ENCODE results near the gene HBS1L. TPM values are rescaled to one million over a fixed set of nuclear protein-coding genes. Genes with fewer than 3 reads are reported as not detected.

The HBS1L gene
- total and polyA plus RNA-seq, 9 of the 15 experiments (the other 6 are each of a cell fraction or from before 2014, with no cell fraction given), result 101 to 199 (median 145) TPM

- no peak for TF ChIP-seq NUFIP1 (IDR thresholded peaks at IDR 0.05; ENCODE audit: partially characterized antibody)
- no peak for TF ChIP-seq ZNF354B (CRISPR knock-in tag; IDR thresholded peaks at IDR 0.05)
- TF ChIP-seq TCF7L2 (IDR thresholded peaks at IDR 0.05; ENCODE audit: low read depth, low read length), result no peak
- peak; percentile 56 for TF ChIP-seq ATF3 (IDR thresholded peaks at IDR 0.05)
- no peak for TF ChIP-seq ATF3 (CRISPR knock-in tag; conservative IDR thresholded peaks at IDR 0.05)
- no peak for TF ChIP-seq ATF1 (CRISPR knock-in tag; IDR thresholded peaks at IDR 0.05)
- peak; percentile 80 for TF ChIP-seq ATF1 (tag; IDR thresholded peaks at IDR 0.05)
- no peak for TF ChIP-seq HNRNPK (IDR thresholded peaks at IDR 0.05; ENCODE audit: low read depth, low read length, poor library complexity, severe bottlenecking)
- no peak for TF ChIP-seq TRIM28 (IDR thresholded peaks at IDR 0.05)
- TF ChIP-seq ZNF431 (CRISPR knock-in tag; IDR thresholded peaks at IDR 0.05), result no peak
- TF ChIP-seq ZNF224 (CRISPR knock-in tag; IDR thresholded peaks at IDR 0.05), result no peak
- no peak for TF ChIP-seq RAD51 (IDR thresholded peaks at IDR 0.05; ENCODE audit: borderline replicate concordance, low read depth)
- no peak for TF ChIP-seq COPS2 (conservative IDR thresholded peaks at IDR 0.05)
- TF ChIP-seq, protein P1, sequence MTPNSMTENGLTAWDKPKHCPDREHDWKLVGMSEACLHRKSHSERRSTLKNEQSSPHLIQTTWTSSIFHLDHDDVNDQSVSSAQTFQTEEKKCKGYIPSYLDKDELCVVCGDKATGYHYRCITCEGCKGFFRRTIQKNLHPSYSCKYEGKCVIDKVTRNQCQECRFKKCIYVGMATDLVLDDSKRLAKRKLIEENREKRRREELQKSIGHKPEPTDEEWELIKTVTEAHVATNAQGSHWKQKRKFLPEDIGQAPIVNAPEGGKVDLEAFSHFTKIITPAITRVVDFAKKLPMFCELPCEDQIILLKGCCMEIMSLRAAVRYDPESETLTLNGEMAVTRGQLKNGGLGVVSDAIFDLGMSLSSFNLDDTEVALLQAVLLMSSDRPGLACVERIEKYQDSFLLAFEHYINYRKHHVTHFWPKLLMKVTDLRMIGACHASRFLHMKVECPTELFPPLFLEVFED (CRISPR knock-in tag; conservative IDR thresholded peaks at IDR 0.05), result no peak
- TF ChIP-seq ELK3 (CRISPR knock-in tag; IDR thresholded peaks at IDR 0.05), result no peak
- TF ChIP-seq ZSCAN29 (IDR thresholded peaks at IDR 0.05), result no peak
- no peak for TF ChIP-seq BRF2 (IDR thresholded peaks at IDR 0.05; ENCODE audit: borderline replicate concordance, insufficient read depth, insufficient read length)
- TF ChIP-seq FOXJ2 (tag; IDR thresholded peaks at IDR 0.05), result no peak
- TF ChIP-seq NBN (IDR thresholded peaks at IDR 0.05; ENCODE audit: low read depth), result 0 out of 2 replicates have a peak, but pooled peaks have one; percentile 57
- no peak for TF ChIP-seq NFXL1 (CRISPR knock-in tag; IDR thresholded peaks at IDR 0.05)
- no peak for TF ChIP-seq CBX1 (IDR thresholded peaks at IDR 0.05; ENCODE audit: low read depth)
- no peak for TF ChIP-seq CBX2 (IDR thresholded peaks at IDR 0.05; ENCODE audit: insufficient read depth, low read length, poor library complexity, severe bottlenecking)
- TF ChIP-seq ESRRA (IDR thresholded peaks at IDR 0.05; ENCODE audit: borderline replicate concordance, low read depth), result no peak
- TF ChIP-seq, protein P2, sequence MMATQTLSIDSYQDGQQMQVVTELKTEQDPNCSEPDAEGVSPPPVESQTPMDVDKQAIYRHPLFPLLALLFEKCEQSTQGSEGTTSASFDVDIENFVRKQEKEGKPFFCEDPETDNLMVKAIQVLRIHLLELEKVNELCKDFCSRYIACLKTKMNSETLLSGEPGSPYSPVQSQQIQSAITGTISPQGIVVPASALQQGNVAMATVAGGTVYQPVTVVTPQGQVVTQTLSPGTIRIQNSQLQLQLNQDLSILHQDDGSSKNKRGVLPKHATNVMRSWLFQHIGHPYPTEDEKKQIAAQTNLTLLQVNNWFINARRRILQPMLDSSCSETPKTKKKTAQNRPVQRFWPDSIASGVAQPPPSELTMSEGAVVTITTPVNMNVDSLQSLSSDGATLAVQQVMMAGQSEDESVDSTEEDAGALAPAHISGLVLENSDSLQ (IDR thresholded peaks at IDR 0.05), result peak; percentile 93
- TF ChIP-seq ZNF707 (CRISPR knock-in tag; conservative IDR thresholded peaks at IDR 0.05), result no peak
These were observed 48.2 kb downstream of the HBS1L start (continued) for GRCh38 chr6:135006386-135006914.
